Astrocyte of the cerebellum (primary cell): ENCODE results near the gene CD79B.

Experiments used
- DNase-seq: peaks from one replicate; pipeline ENCODE4 v3.0.0-alpha.2; 2011; ENCODE audit warnings: low read depth
- H3K4me3 ChIP-seq: 2 replicates; pipeline ENCODE4 v1.5.1; 2011; ENCODE audit warnings: mild to moderate bottlenecking, low read depth, low read length, moderate library complexity
- CTCF ChIP-seq: IDR thresholded peaks from 2 replicates; pipeline ENCODE4 v1.5.1; 2012; ENCODE audit warnings: low read length, low read depth, moderate library complexity, mild to moderate bottlenecking; ENCODE audit errors: missing control alignments
- in situ Hi-C: cut with HindIII; loops from 2 replicates; pipeline ENCODE4 v1.10.0; 2017; ENCODE audit warnings: low sequenced_read_pairs

CD79B gene

DNA sequence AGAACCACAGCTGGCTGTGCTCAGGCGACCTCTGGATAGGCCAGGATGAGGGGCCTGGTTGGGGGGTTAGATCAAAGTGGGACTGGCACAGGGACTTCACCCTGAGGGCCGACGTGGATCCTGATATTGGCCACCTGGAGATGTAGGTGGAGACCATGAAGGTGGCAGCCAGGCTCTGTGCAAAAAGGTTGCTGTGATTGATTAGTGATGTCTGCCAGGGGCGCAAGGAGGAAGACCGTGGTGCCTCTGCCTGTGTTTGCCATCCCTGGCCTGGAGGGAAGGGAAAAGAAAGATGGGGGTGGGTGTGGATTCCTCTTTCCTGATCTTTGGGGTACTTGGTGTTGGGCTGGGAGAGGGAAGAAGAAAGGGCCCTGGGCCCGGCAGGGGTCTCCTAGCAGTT lies 41.1 kb upstream of the CD79B start:
- in situ Hi-C loops, result no loop called here
- no peak for DNase-seq
- TF ChIP-seq CTCF, result no peak
- H3K4me3 ChIP-seq, result no peak overlapping the region

- DNase-seq, result no peak
- in situ Hi-C loops, result no loop called here
- TF ChIP-seq CTCF, result no peak
- no peak within 1 kb of the TSS for H3K4me3 ChIP-seq
Observed at GRCh38 chr17:63972796-63973195, 40.7 kb upstream of the CD79B start, which contains the start of gene SCN4A. SCN4A (minus strand) TSS chr17:63972918; CDS start chr17:63972841, 77 bp downstream.

- H3K4me3 ChIP-seq, result no peak overlapping the region
- in situ Hi-C loops, result no loop called here
- no peak for DNase-seq
- TF ChIP-seq CTCF, result no peak
Observed at GRCh38 chr17:63969278-63969677, 37.1 kb upstream of the CD79B start.

GRCh38 chr17:63967953-63968352 lies 35.8 kb upstream of the CD79B start:
- no peak for TF ChIP-seq CTCF
- DNase-seq, result no peak
- H3K4me3 ChIP-seq, result no peak overlapping the region
- in situ Hi-C loops, result no loop called here

GRCh38 chr17:63966646-63967264 lies 34.6 kb upstream of the CD79B start:
- TF ChIP-seq CTCF, result no peak
- in situ Hi-C loops, result no loop called here
- no peak for DNase-seq
- H3K4me3 ChIP-seq, result no peak overlapping the region

- no peak overlapping the region for H3K4me3 ChIP-seq
- no peak for TF ChIP-seq CTCF
- no peak for DNase-seq
- in situ Hi-C loops, result no loop called here
Observed at GRCh38 chr17:63963123-63963522, 31.0 kb upstream of the CD79B start.

- no peak for DNase-seq
- TF ChIP-seq CTCF, result no peak
- in situ Hi-C loops, result no loop called here
- no peak overlapping the region for H3K4me3 ChIP-seq
Observed at GRCh38 chr17:63962298-63962744, 30.2 kb upstream of the CD79B start.
